ENCODE measurements around the gene CENPB.

Gene CENPB

DNA sequence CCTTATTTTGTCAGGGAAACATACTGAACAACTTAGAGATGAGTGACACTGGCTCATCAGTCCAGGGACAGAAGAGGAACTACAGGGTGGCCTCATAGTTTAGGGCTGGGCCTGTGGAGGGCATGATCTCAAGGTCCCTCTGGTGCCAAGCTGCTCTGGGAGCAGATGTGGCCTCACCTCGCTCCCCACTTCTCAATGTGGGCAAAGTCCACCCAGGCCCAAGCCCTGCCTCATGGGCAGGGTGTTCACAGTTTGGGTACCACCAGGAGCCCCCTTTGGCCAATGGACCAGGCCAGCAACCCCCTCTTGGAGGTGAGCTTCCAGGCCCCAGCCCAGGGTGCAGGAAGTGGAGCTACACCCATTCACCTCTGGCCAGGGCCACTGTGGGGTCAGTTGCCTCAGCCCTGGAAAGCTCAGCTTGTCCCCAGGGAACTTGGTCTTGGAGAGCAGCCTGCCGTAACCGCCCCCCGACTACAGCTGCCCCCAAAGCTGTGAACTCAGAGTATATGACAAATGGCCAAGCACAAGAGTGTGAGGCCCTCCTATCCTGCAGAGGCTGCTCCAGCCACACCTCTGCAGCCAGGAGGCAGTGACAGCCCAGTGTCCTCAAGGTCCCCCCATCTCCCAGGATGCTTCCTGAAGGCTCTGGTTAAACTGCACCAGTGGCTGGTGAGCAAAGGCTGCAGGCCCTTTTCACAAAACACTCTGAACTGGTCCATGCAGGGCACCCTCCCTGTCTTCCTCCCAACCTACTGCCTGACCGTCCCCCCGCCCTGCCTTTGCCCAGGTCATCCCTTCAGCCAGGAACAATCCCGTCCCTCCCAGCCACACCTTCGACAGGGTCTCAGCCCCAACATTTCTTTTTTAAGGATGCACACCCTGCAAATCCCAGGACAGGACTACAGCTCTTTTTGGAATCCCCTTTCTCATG lies 22.6 kb downstream of the CENPB start:
- TF ChIP-seq, protein P1, sequence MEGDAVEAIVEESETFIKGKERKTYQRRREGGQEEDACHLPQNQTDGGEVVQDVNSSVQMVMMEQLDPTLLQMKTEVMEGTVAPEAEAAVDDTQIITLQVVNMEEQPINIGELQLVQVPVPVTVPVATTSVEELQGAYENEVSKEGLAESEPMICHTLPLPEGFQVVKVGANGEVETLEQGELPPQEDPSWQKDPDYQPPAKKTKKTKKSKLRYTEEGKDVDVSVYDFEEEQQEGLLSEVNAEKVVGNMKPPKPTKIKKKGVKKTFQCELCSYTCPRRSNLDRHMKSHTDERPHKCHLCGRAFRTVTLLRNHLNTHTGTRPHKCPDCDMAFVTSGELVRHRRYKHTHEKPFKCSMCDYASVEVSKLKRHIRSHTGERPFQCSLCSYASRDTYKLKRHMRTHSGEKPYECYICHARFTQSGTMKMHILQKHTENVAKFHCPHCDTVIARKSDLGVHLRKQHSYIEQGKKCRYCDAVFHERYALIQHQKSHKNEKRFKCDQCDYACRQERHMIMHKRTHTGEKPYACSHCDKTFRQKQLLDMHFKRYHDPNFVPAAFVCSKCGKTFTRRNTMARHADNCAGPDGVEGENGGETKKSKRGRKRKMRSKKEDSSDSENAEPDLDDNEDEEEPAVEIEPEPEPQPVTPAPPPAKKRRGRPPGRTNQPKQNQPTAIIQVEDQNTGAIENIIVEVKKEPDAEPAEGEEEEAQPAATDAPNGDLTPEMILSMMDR (IDR thresholded peaks at IDR 0.05; ENCODE audit: control insufficient read depth, insufficient read depth, low read depth, low read length, missing control alignments), result no peak
- DNase-seq (ENCODE audit: low read depth), result no peak
- no peak overlapping the region for H3K4me3 ChIP-seq (ENCODE audit: control insufficient read depth, low read depth, low read length)

DNA sequence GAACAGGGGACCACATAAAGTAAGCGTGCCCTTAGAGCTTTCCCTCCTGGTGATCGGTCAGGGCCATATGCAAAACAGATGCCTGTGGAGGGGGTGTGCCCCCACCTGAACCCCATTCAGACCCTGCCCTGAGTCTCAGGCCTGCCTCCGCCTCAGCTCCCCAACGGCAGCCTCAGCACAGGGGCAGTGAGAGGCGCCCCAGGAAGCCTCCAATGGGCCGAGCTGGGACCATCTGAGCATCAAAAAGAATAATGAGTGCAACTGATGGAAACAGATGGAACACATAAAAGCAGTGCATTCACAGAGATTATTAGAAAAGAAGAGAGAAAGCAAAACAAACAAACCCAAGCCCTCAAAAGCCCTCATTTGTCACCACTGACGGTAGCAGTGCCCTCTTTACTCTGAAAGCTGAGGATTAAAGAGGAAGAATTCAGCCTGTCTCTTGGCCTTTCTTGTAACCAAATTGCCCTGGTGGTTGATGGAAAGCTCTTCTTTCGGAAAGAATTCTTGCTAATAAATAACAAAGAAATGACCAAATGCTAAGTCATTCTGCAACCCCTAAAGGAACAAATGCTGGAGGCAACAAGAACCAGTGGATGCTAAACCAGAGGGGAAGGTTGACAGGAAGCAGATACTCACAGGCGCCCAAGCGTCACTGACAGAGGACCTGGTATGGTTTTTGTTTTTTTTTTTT lies 25.7 kb downstream of the CENPB start:
- TF ChIP-seq, protein P1 (IDR thresholded peaks at IDR 0.05; ENCODE audit: control insufficient read depth, insufficient read depth, low read depth, low read length, missing control alignments), result no peak
- H3K4me3 ChIP-seq (ENCODE audit: control insufficient read depth, low read depth, low read length), result no peak overlapping the region
- DNase-seq (ENCODE audit: low read depth), result no peak

DNA sequence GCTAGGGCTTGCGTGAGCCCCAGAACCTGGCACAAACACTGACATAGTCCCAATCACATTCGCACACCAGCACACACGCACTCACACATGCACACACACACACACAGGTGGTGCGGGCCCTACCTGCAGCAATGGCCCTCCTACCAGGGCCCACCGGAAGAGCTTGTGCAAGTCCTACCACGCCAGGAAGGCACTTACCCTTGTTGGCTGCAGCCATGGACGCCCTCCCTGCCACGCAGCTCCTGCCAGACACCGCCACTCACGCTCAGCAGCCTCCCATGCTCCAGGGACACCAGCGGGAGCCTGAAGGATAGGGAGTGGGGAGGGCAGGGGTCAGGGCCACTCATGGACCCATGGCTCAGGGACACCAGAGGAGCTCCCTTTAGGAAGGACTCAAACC lies 26.7 kb downstream of the CENPB start:
- no peak for DNase-seq (ENCODE audit: low read depth)
- H3K4me3 ChIP-seq (ENCODE audit: control insufficient read depth, low read depth, low read length), result no peak overlapping the region
- TF ChIP-seq, protein P1 (IDR thresholded peaks at IDR 0.05; ENCODE audit: control insufficient read depth, insufficient read depth, low read depth, low read length, missing control alignments), result no peak

DNA sequence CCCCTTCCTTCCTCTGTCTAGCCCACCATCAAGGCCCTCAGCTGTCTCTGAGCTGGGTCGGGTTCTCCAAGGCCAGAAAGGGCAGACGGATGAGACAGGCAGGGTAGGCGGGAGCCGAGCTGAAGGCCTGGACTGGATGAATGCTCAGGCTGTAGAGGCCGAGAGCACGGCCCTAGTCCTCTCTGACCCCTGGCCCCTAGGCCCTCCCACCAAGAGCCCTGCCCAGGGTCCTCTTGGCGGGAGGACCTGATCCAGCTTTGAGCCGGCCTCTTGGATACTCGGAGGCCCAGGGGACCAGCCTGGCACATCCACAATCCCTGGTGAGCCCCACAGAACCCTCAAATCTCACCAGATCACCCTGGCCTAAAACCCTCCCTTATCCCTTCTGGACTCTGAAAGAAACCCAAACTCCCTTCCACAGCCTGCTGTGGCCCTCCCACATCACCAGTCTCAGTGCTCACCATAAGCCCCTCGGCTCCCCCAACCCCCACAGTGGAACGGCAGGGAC lies 27.2 kb downstream of the CENPB start:
- no peak overlapping the region for H3K4me3 ChIP-seq (ENCODE audit: control insufficient read depth, low read depth, low read length)
- TF ChIP-seq, protein P1 (IDR thresholded peaks at IDR 0.05; ENCODE audit: control insufficient read depth, insufficient read depth, low read depth, low read length, missing control alignments), result no peak
- DNase-seq (ENCODE audit: low read depth), result no peak

DNA sequence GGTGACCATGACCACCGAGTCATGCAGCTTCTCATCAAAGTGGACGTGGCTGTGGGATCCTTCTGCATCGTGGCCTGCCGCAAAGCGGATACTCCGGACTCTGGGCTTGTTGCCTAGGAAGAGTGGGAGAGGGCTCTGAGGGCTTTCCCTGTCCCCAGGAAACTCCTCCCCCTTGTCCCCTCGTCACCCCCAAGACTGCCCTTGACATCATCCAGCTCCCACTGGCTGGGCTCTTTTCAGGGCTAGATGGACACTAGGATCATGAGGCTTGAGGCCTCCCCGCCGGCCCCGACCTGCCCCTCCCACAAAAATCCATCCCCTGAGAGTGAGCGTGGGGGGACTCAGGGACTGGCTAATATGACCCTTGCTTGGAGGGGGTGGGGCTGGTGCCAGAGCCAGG lies 28.0 kb downstream of the CENPB start:
- DNase-seq (ENCODE audit: low read depth), result no peak
- no peak overlapping the region for H3K4me3 ChIP-seq (ENCODE audit: control insufficient read depth, low read depth, low read length)
- TF ChIP-seq, protein P1 (IDR thresholded peaks at IDR 0.05; ENCODE audit: control insufficient read depth, insufficient read depth, low read depth, low read length, missing control alignments), result no peak

DNA sequence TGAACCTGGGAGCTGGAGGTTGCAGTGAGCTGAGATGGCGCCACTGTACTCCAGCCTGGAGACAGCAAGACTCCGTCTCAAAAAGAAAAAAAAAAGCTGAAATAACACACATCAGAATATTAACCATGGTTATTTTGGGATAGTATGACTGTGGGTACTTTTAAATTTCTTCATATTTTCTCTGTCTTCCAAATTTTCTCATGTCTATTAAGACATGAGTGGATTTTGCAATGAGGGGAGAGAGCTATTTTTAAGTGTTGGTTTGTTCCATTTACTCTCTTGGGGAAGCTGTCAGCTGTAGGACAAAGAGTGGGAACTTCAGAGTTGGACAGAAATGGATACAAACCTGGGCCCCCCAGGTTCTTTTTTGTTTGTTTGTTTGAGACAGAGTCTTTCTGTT lies 29.3 kb downstream of the CENPB start:
- TF ChIP-seq, protein P1 (IDR thresholded peaks at IDR 0.05; ENCODE audit: control insufficient read depth, insufficient read depth, low read depth, low read length, missing control alignments), result no peak
- no peak for DNase-seq (ENCODE audit: low read depth)
- no peak overlapping the region for H3K4me3 ChIP-seq (ENCODE audit: control insufficient read depth, low read depth, low read length)
